ENCODE results near the gene IDH1.

DNA sequence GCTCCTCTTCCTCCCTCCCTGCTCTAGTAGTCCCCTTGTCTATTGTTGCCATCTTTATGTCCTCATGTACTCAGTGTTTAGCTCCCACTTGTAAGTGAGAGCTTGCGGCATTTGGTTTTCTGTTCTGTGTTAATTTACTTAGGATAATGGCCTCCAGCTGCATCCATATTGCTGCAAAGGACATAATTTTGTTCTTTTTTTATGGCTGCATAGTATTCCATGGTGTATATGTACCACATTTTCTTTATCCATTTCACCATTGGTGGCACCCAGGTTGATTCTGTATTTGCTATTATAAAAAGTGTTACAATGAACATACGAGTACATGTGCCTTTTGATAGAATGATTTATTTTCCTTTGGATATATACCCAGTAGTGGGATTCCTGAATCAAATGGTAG, 23.7 kb upstream of the IDH1 start:
- TF ChIP-seq, protein P1, sequence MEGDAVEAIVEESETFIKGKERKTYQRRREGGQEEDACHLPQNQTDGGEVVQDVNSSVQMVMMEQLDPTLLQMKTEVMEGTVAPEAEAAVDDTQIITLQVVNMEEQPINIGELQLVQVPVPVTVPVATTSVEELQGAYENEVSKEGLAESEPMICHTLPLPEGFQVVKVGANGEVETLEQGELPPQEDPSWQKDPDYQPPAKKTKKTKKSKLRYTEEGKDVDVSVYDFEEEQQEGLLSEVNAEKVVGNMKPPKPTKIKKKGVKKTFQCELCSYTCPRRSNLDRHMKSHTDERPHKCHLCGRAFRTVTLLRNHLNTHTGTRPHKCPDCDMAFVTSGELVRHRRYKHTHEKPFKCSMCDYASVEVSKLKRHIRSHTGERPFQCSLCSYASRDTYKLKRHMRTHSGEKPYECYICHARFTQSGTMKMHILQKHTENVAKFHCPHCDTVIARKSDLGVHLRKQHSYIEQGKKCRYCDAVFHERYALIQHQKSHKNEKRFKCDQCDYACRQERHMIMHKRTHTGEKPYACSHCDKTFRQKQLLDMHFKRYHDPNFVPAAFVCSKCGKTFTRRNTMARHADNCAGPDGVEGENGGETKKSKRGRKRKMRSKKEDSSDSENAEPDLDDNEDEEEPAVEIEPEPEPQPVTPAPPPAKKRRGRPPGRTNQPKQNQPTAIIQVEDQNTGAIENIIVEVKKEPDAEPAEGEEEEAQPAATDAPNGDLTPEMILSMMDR (IDR thresholded peaks at IDR 0.05), result no peak
- no peak for TF ChIP-seq POLR2A (IDR thresholded peaks at IDR 0.05)
